Gastrocnemius medialis (tissue), 4 donors: Measurements from ENCODE around the gene GALNT4. TPM values are rescaled to one million over a fixed set of nuclear protein-coding genes. Genes with fewer than 3 reads are reported as not detected.

Source experiments
- ATAC-seq, 2 donors: fragments of 150-250 bp; one replicate each; pipeline ENCODE4 v1.9.1; 2016
- DNase-seq, 2 donors: peaks; one replicate each; pipeline ENCODE4 v3.0.0-alpha.2; 2019
- H3K27ac ChIP-seq, 4 donors: fragments of 200-600 bp; sonication (generic); 1 replicate in 1 of 4; 2 replicates in 3 of 4; pipeline ENCODE4 v1.5.1; 2016 to 2018; ENCODE audit warnings: mild to moderate bottlenecking in 2 of 4, moderate library complexity in 1 of 4
- H3K27me3 ChIP-seq, 3 donors: fragments of 200-600 bp; sonication (generic) in 2 of 3; 1 replicate in 1 of 3; 2 replicates in 2 of 3; pipeline versions ENCODE4 v1.5.1 to v1.6.0; 2016 to 2019; ENCODE audit warnings: mild to moderate bottlenecking in 1 of 3, moderate library complexity in 1 of 3
- H3K36me3 ChIP-seq, 2 donors: fragments of 200-600 bp; sonication (generic) in 1 of 2; one replicate each; pipeline ENCODE4 v1.5.1; 2017 to 2018
- H3K4me1 ChIP-seq, 2 donors: fragments of 200-600 bp; sonication (generic) in 1 of 2; one replicate each; pipeline ENCODE4 v1.5.1; 2016 to 2017; ENCODE audit warnings: mild to moderate bottlenecking in 2 of 2
- H3K4me3 ChIP-seq, 4 donors: fragments of 200-600 bp; sonication (generic) in 3 of 4; 1 replicate in 1 of 4; 2 replicates in 3 of 4; pipeline ENCODE4 v1.5.1; 2016 to 2019; ENCODE audit warnings: mild to moderate bottlenecking in 2 of 4
- H3K9me3 ChIP-seq, 3 donors: fragments of 200-600 bp; sonication (generic) in 2 of 3; 1 replicate in 1 of 3; 2 replicates in 2 of 3; pipeline ENCODE4 v1.5.1; 2016 to 2019
- POLR2A ChIP-seq, 2 donors: fragments of 450-650 bp; IDR thresholded peaks; one replicate each; pipeline ENCODE4 v1.6.1; 2017; ENCODE audit warnings: antibody characterized with exemption in 2 of 2, mild to moderate bottlenecking in 2 of 2, moderate library complexity in 2 of 2
- in situ Hi-C, 4 donors: fragments of 200-750 bp; cut with MboI; loops; one replicate each; pipeline versions ENCODE4 v1.15.0 to v1.8.0; 2017; ENCODE audit warnings: low sequenced_read_pairs in 4 of 4
- intact Hi-C: fragments of 100-400 bp; cut with DNase I; formaldehyde crosslinking; loops from one replicate; pipeline ENCODE4 v1.15.1; 2023; ENCODE audit warnings: low total_unique reads
- total RNA-seq, 4 donors: library from RNA; depleted of rRNA; stranded (reverse); fragments of >200 nt; gene quantifications; one replicate each; pipeline versions ENCODE4 v1.1.0 to v1.2.3, GENCODE V29; 2016
- TF ChIP-seq, protein P1 (sequence below), 5 experiments: fragments of 450-650 bp in 3 of 5; fragments of 200-600 bp in 2 of 5; sonication (generic) in 2 of 5; IDR thresholded peaks in 4 of 5; conservative IDR thresholded peaks in 1 of 5; 1 replicate in 4 of 5; 2 replicates in 1 of 5; pipeline ENCODE4 v1.5.1; 2016 to 2019; ENCODE audit warnings: antibody characterized with exemption in 5 of 5, mild to moderate bottlenecking in 3 of 5, moderate library complexity in 3 of 5

GALNT4 gene
- total RNA-seq, 4 donors from 2014 or later, result 1.2 to 2.2 (median 1.7) TPM

GRCh38 chr12:89497467-89497866 is 27.1 kb downstream of the GALNT4 start:
- H3K4me3 ChIP-seq, result no peak overlapping the region
- ATAC-seq, result no peak
- intact Hi-C loops, result no loop called here
- H3K9me3 ChIP-seq, result no peaks in the 10 kb centered on the region
- TF ChIP-seq, protein P1, sequence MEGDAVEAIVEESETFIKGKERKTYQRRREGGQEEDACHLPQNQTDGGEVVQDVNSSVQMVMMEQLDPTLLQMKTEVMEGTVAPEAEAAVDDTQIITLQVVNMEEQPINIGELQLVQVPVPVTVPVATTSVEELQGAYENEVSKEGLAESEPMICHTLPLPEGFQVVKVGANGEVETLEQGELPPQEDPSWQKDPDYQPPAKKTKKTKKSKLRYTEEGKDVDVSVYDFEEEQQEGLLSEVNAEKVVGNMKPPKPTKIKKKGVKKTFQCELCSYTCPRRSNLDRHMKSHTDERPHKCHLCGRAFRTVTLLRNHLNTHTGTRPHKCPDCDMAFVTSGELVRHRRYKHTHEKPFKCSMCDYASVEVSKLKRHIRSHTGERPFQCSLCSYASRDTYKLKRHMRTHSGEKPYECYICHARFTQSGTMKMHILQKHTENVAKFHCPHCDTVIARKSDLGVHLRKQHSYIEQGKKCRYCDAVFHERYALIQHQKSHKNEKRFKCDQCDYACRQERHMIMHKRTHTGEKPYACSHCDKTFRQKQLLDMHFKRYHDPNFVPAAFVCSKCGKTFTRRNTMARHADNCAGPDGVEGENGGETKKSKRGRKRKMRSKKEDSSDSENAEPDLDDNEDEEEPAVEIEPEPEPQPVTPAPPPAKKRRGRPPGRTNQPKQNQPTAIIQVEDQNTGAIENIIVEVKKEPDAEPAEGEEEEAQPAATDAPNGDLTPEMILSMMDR (IDR thresholded peaks at IDR 0.05 in 4 of 5, conservative IDR thresholded peaks at IDR 0.05 in 1 of 5), result no peak
- TF ChIP-seq POLR2A (IDR thresholded peaks at IDR 0.05), result no peak
- H3K36me3 ChIP-seq, result peaks cover 0 to 7% of the 10 kb centered on the region in 2 donors
- H3K4me1 ChIP-seq, result no peaks in the 10 kb centered on the region
- in situ Hi-C loops, result loop anchor here in 1 of 4 donors (25.0 kb wide), 1 partner anchor 1385 kb away; no protein-coding TSS in a partner anchor
- DNase-seq, result no peak
- H3K27ac ChIP-seq, result no peak overlapping the region
- no peaks in the 10 kb centered on the region for H3K27me3 ChIP-seq

- H3K27me3 ChIP-seq, result no peaks in the 10 kb centered on the region
- TF ChIP-seq, protein P1 (IDR thresholded peaks at IDR 0.05 in 4 of 5, conservative IDR thresholded peaks at IDR 0.05 in 1 of 5), result no peak
- no peak for TF ChIP-seq POLR2A (IDR thresholded peaks at IDR 0.05)
- H3K36me3 ChIP-seq, result peaks cover 0 to 7% of the 10 kb centered on the region in 2 donors
- no peak overlapping the region for H3K4me3 ChIP-seq
- no peak overlapping the region for H3K27ac ChIP-seq
- H3K4me1 ChIP-seq, result no peaks in the 10 kb centered on the region
- in situ Hi-C loops (loop anchor here in 1 of 4 donors (25.0 kb wide), 1 partner anchor 1385 kb away; no protein-coding TSS in a partner anchor), intact Hi-C loops (no loop called here)
- DNase-seq (no peak), ATAC-seq (no peak)
- H3K9me3 ChIP-seq, result no peaks in the 10 kb centered on the region
Observed at GRCh38 chr12:89497005-89497404, 27.6 kb downstream of the GALNT4 start.

DNA sequence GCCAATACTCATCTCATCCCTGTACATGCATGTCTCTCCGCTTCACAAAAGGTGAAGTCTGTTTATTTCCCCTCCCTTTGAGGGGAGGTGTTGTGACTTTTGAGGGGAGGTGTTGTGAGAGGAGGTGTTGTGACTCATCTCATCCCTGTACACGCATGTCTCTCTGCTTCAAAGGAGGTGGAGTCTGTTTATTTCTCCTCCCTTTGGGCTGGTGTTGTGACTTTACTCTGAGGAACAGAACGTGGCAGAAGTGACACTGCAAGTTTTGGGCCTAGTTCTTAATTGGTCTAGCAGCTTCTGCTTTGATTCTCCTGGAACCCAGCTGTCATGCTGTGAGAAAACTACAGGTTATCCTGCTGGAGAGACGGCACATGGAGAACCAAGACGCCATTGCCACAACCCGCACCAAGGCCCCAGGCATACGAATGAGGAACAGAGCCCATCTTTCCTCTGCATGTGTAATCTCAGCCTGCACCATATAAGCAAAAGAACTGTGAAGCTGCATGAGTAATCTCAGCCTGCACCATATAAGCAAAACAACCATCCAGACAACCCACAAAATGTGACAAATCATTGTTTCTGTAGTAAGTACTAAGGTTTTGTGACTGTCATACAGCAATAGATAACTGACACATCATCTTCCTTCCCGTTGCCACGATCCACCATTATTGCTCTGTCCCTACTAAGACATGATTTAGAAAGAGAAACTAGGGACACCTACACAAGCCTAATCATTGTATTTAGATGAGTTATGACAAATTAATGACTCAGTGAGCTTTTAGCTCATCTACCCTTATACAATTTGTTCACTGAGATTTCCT is 30.0 kb downstream of the GALNT4 start:
- Histone ChIP-seq H3K27me3 (no peaks in the 10 kb centered on the region), H3K27ac (no peak overlapping the region), H3K4me1 (no peaks in the 10 kb centered on the region), H3K9me3 (no peaks in the 10 kb centered on the region), H3K4me3 (no peak overlapping the region), H3K36me3 (peaks cover 0 to 11% of the 10 kb centered on the region in 2 donors)
- DNase-seq (no peak), ATAC-seq (no peak)
- in situ Hi-C loops (loop anchor here in 1 of 4 donors (25.0 kb wide), 1 partner anchor 1382 kb away; no protein-coding TSS in a partner anchor), intact Hi-C loops (no loop called here)
- TF ChIP-seq, protein P1 (IDR thresholded peaks at IDR 0.05 in 4 of 5, conservative IDR thresholded peaks at IDR 0.05 in 1 of 5), result no peak
- TF ChIP-seq POLR2A (IDR thresholded peaks at IDR 0.05), result no peak

DNA sequence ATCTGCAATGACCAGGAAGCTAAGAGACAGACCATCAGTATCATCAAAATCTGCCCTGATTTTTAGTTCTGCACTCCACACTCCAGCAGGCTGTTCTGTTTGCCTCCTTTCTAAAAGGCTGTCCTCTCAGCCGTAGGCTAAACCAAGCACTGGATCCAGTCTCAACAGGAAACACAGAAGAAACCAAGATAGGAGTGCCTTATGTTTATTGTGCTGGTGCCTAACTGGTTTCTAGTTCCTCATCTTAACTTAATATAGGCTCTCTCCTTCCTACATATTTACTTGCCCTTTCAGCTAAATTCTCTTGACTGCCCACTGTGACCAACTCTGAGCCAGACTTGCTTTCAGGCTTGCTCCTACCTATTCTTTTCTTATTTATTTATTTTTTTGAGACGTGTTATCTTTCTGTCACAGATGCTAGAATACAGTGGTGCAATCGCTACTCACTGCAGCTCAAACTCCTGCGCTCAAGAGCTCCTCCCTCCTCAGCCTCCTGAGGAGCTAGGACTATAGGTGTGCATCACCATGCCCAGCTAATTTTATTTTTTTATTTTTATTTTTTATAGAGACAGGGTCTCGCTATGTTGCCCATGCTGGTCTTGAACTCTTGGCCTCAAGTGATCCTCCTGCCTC is 30.8 kb downstream of the GALNT4 start:
- H3K9me3 ChIP-seq, result no peaks in the 10 kb centered on the region

More for the DNA sequence above, 30.8 kb downstream of the GALNT4 start:
- intact Hi-C loops, result no loop called here
- ATAC-seq, result no peak
- Histone ChIP-seq H3K4me3 (no peak overlapping the region), H3K27ac (no peak overlapping the region), H3K27me3 (no peaks in the 10 kb centered on the region), H3K4me1 (no peaks in the 10 kb centered on the region), H3K36me3 (peaks cover 0 to 8% of the 10 kb centered on the region in 2 donors)
- in situ Hi-C loops, result loop anchor here in 1 of 4 donors (25.0 kb wide), 1 partner anchor 1381 kb away; no protein-coding TSS in a partner anchor
- DNase-seq, result no peak
- TF ChIP-seq, protein P1 (IDR thresholded peaks at IDR 0.05 in 4 of 5, conservative IDR thresholded peaks at IDR 0.05 in 1 of 5), result no peak
- no peak for TF ChIP-seq POLR2A (IDR thresholded peaks at IDR 0.05)
